Measurements from ENCODE around the gene PTPRE.

Gene PTPRE

DNA sequence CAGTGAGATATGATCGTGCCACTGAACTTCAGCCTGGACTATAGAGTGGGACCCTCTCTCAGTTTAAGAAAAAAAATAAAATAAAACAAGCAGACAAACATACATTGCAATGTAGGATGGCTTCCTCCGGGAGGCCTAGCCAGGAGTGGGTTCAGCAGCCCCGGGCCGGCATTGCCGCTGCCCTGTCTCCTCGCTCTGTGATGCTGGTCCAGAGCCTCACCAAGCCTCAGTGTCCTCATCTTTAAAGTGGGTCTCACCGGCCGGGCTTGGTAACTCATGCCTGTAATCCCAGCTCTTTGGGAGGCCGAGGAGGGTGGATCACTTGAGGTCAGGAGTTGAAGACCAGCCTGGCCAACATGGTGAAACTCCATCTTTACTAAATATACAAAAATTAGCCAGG is 71.6 kb downstream of the PTPRE start:
- Histone ChIP-seq H3K27ac (ENCODE audit: low read length) (no peak overlapping the region), H3K79me2 (ENCODE audit: low read length) (no peaks in the 10 kb centered on the region)

DNA sequence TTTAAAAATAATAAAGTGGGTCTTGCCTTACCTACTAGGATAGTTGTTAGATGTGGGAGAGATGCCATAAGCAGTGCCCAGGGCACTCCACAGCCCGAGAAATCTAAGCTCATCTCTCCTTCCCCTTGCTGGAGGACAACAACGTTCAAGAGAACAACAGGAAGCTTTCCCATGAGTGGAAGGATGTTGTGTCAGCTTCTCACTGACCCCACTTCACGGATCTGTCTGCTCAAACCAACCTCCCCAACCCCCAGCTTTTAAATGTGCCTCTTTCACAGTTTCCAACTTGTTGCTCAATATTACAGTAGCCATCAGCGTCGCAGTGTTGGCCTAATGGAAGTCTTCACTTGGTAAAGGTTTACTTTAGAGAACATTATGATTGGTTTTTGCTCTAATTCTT is 72.1 kb downstream of the PTPRE start:
- Histone ChIP-seq H3K9me3 (ENCODE audit: insufficient read depth, low read length) (no peaks in the 10 kb centered on the region), H3K4me1 (ENCODE audit: low read length) (no peaks in the 10 kb centered on the region), H3K27ac (ENCODE audit: low read length) (no peak overlapping the region), H3K9ac (ENCODE audit: low read length) (no peak overlapping the region), H3K4me3 (ENCODE audit: low read length) (no peak overlapping the region), H3K79me2 (ENCODE audit: low read length) (no peaks in the 10 kb centered on the region), H3K27me3 (ENCODE audit: low read depth, low read length) (no peaks in the 10 kb centered on the region), H3K36me3 (replicated peaks; ENCODE audit: low read depth, low read length) (no peaks in the 10 kb centered on the region), H4K20me1 (ENCODE audit: insufficient read depth, low read length) (no peaks in the 10 kb centered on the region), H2AFZ (ENCODE audit: low read depth, low read length) (no peak overlapping the region), H3K4me2 (ENCODE audit: low read length) (no peak overlapping the region)
- TF ChIP-seq, protein P1, sequence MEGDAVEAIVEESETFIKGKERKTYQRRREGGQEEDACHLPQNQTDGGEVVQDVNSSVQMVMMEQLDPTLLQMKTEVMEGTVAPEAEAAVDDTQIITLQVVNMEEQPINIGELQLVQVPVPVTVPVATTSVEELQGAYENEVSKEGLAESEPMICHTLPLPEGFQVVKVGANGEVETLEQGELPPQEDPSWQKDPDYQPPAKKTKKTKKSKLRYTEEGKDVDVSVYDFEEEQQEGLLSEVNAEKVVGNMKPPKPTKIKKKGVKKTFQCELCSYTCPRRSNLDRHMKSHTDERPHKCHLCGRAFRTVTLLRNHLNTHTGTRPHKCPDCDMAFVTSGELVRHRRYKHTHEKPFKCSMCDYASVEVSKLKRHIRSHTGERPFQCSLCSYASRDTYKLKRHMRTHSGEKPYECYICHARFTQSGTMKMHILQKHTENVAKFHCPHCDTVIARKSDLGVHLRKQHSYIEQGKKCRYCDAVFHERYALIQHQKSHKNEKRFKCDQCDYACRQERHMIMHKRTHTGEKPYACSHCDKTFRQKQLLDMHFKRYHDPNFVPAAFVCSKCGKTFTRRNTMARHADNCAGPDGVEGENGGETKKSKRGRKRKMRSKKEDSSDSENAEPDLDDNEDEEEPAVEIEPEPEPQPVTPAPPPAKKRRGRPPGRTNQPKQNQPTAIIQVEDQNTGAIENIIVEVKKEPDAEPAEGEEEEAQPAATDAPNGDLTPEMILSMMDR (IDR thresholded peaks at IDR 0.05; ENCODE audit: low read depth, low read length): no peak
- no peak for TF ChIP-seq EZH2phosphoT487 (IDR thresholded peaks at IDR 0.05; ENCODE audit: low read depth)

More for the DNA sequence above, 71.6 kb downstream of the PTPRE start:
- Histone ChIP-seq H3K4me2 (ENCODE audit: low read length) (no peak overlapping the region), H4K20me1 (ENCODE audit: insufficient read depth, low read length) (no peaks in the 10 kb centered on the region), H3K4me1 (ENCODE audit: low read length) (no peaks in the 10 kb centered on the region), H3K9me3 (ENCODE audit: insufficient read depth, low read length) (no peaks in the 10 kb centered on the region), H3K27me3 (ENCODE audit: low read depth, low read length) (no peaks in the 10 kb centered on the region), H3K9ac (ENCODE audit: low read length) (no peak overlapping the region), H3K36me3 (replicated peaks; ENCODE audit: low read depth, low read length) (no peaks in the 10 kb centered on the region), H2AFZ (ENCODE audit: low read depth, low read length) (no peak overlapping the region), H3K4me3 (ENCODE audit: low read length) (no peak overlapping the region)
- TF ChIP-seq EZH2phosphoT487 (IDR thresholded peaks at IDR 0.05; ENCODE audit: low read depth): no peak
- TF ChIP-seq, protein P1 (IDR thresholded peaks at IDR 0.05; ENCODE audit: low read depth, low read length): no peak

DNA sequence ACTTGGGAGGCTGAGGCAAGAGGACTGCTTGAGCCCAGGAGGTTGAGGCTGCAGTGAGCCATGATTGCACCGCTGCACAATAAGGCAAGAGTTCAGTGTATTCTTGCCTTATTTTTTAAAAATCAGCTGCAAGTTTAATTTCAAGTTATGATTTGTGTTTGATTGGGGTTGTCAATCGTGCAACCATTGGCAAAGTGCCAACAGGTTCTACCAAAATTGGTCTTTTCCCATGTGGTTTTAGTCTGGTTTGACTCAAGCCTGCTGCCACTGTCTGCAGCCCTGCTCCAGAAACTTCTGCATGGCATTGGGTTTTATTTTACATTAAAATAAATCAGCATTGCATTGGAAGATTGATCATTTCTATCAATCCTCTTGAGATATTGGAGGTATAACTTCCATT is 72.7 kb downstream of the PTPRE start:
- H3K79me2 ChIP-seq (ENCODE audit: low read length): no peaks in the 10 kb centered on the region
- H3K27me3 ChIP-seq (ENCODE audit: low read depth, low read length): no peaks in the 10 kb centered on the region
- no peak overlapping the region for H3K4me2 ChIP-seq (ENCODE audit: low read length)
- H2AFZ ChIP-seq (ENCODE audit: low read depth, low read length): no peak overlapping the region
- no peak overlapping the region for H3K27ac ChIP-seq (ENCODE audit: low read length)
- TF ChIP-seq, protein P1 (IDR thresholded peaks at IDR 0.05; ENCODE audit: low read depth, low read length): no peak
- no peak for TF ChIP-seq EZH2phosphoT487 (IDR thresholded peaks at IDR 0.05; ENCODE audit: low read depth)
- no peaks in the 10 kb centered on the region for H4K20me1 ChIP-seq (ENCODE audit: insufficient read depth, low read length)
- H3K4me3 ChIP-seq (ENCODE audit: low read length): no peak overlapping the region
- no peaks in the 10 kb centered on the region for H3K9me3 ChIP-seq (ENCODE audit: insufficient read depth, low read length)
- H3K9ac ChIP-seq (ENCODE audit: low read length): no peak overlapping the region
- no peaks in the 10 kb centered on the region for H3K36me3 ChIP-seq (replicated peaks; ENCODE audit: low read depth, low read length)
- H3K4me1 ChIP-seq (ENCODE audit: low read length): no peaks in the 10 kb centered on the region

DNA sequence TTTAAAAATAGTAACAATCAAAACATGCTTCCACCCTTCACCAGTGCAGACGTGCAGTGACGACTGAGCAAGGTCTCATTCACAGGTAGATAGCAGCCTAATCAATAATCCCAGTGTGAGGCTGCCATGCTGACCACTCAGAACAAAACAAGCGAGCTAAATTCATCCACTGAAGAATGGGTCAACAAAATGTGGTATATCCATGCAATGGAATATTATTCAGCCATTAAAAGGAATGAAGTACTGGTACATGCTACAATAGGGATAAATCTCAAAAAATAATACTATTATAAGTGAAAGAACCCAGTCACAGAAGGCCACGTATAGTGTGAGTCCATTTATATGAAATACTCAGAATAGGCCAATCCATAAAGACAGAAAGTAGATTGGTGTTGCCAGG is 74.0 kb downstream of the PTPRE start:
- TF ChIP-seq EZH2phosphoT487 (IDR thresholded peaks at IDR 0.05; ENCODE audit: low read depth): no peak
- TF ChIP-seq, protein P1 (IDR thresholded peaks at IDR 0.05; ENCODE audit: low read depth, low read length): no peak

More for the DNA sequence above, 74.0 kb downstream of the PTPRE start:
- no peaks in the 10 kb centered on the region for H3K79me2 ChIP-seq (ENCODE audit: low read length)
- no peaks in the 10 kb centered on the region for H3K9me3 ChIP-seq (ENCODE audit: insufficient read depth, low read length)
- no peaks in the 10 kb centered on the region for H3K27me3 ChIP-seq (ENCODE audit: low read depth, low read length)
- H3K4me1 ChIP-seq (ENCODE audit: low read length): no peaks in the 10 kb centered on the region
- H3K9ac ChIP-seq (ENCODE audit: low read length): no peak overlapping the region
- no peak overlapping the region for H2AFZ ChIP-seq (ENCODE audit: low read depth, low read length)
- no peak overlapping the region for H3K4me3 ChIP-seq (ENCODE audit: low read length)
- no peak overlapping the region for H3K27ac ChIP-seq (ENCODE audit: low read length)
- H3K36me3 ChIP-seq (replicated peaks; ENCODE audit: low read depth, low read length): no peaks in the 10 kb centered on the region
- no peak overlapping the region for H3K4me2 ChIP-seq (ENCODE audit: low read length)
- H4K20me1 ChIP-seq (ENCODE audit: insufficient read depth, low read length): no peaks in the 10 kb centered on the region
